AG09309 (cell line): Measurements from ENCODE around the gene SAMD1.

Experiments
- DNase-seq: peaks from one replicate; pipeline ENCODE4 v3.0.0-alpha.2; 2010; ENCODE audit warnings: low read depth
- H3K4me3 ChIP-seq: 2 replicates; pipeline ENCODE4 v1.5.1; 2011; ENCODE audit warnings: mild to moderate bottlenecking, low read depth, low read length, moderate library complexity; ENCODE audit not compliant: control insufficient read depth
- TF ChIP-seq, protein P1 (sequence below): IDR thresholded peaks from 2 replicates; pipeline ENCODE4 v1.5.1; 2011; ENCODE audit warnings: mild to moderate bottlenecking, low read depth, low read length, inconsistent platforms; ENCODE audit not compliant: insufficient read depth, control insufficient read depth; ENCODE audit errors: missing control alignments

The SAMD1 gene

DNA sequence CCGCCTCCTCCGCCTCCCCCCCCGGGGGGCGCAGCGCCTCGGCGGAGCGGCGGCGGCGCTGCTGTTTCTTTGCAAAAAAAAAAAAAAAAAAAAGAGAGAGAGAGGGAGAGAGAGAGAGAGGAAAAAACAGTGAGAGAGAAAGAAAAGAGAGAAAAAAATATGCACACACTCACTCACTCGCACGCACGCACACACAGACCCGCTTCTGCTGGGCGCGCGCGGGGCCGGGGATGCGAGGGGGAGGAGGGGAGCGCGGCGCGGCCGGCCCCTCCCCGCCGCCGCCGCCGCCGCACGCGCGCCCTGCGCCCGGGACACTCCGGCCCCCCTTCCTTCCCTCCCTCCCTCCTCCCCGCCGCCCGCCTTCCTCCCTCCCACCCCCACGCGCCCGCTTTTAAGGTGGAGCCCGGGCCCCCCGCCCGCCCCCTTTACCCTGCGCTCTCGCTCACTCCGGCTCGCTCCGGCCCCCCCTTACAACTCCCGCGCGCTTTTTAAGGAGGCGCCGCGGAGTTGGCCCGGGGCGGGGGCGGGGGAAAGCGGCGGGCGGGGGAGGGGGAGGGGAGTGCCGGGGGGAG lies at the start of gene SAMD1:
SAMD1 (minus strand) TSS at position 243 of the 572 bp plus-strand sequence.
- peak; percentile 45 for DNase-seq
- peak within 1 kb of the TSS; percentile 78 for H3K4me3 ChIP-seq
- TF ChIP-seq, protein P1, sequence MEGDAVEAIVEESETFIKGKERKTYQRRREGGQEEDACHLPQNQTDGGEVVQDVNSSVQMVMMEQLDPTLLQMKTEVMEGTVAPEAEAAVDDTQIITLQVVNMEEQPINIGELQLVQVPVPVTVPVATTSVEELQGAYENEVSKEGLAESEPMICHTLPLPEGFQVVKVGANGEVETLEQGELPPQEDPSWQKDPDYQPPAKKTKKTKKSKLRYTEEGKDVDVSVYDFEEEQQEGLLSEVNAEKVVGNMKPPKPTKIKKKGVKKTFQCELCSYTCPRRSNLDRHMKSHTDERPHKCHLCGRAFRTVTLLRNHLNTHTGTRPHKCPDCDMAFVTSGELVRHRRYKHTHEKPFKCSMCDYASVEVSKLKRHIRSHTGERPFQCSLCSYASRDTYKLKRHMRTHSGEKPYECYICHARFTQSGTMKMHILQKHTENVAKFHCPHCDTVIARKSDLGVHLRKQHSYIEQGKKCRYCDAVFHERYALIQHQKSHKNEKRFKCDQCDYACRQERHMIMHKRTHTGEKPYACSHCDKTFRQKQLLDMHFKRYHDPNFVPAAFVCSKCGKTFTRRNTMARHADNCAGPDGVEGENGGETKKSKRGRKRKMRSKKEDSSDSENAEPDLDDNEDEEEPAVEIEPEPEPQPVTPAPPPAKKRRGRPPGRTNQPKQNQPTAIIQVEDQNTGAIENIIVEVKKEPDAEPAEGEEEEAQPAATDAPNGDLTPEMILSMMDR, result no peak

DNA sequence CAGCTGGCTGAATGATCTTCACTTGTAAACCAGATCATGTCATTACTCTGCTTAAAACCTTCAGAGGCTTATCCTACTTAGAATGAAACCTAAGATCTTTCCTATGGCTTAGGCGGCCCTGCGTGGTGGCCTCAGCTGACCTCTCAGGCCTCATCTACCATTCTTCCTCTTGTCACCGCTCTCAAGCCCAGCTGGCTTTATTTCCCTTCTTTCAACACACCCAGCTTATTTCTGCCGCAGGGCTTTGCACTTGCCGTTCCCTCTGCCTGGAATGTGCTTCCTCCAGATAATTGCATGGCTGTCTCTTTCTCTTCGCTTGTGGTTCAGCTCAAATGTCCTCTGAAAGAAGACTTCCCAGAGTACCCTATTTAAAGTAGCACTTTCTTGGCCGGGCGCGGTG lies 49.4 kb upstream of the SAMD1 start:
- DNase-seq, result no peak

DNA sequence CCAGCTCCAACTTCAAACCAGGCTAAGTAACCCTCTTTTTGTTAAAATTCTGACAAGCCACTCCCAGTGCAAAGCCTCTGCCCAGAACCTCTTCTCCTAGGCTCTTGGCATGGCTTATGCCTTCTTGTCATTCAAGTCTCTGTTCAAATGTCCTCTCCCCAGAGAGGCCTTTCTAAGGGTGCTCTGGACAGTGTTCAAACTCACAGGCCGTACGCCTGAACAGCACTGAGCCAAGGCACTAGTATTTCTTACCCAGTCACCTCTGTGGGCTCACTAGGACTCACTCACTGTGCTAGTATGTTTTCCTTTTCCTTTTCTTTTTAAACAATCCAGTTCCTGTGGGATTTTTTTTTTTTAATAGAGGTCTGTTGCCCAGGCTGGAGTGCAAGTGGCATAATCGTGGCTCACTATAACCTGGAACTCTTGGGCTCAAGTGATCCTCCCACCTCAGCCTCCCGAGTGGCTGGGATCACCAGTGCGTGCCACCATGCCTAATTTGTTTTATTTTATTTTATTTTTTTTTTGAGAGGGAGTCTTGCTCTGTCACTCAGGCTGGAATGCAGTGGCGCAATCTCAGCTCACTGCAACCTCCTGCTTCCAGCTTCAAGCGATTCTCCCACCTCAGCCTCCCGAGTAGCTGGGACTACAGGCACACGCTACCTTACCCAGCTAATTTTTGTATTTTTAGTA lies 48.2 kb upstream of the SAMD1 start:
- TF ChIP-seq, protein P1, result no peak
- DNase-seq, result no peak
- H3K4me3 ChIP-seq, result no peak overlapping the region

More for the DNA sequence above, 49.4 kb upstream of the SAMD1 start:
- TF ChIP-seq, protein P1, result no peak
- no peak overlapping the region for H3K4me3 ChIP-seq

DNA sequence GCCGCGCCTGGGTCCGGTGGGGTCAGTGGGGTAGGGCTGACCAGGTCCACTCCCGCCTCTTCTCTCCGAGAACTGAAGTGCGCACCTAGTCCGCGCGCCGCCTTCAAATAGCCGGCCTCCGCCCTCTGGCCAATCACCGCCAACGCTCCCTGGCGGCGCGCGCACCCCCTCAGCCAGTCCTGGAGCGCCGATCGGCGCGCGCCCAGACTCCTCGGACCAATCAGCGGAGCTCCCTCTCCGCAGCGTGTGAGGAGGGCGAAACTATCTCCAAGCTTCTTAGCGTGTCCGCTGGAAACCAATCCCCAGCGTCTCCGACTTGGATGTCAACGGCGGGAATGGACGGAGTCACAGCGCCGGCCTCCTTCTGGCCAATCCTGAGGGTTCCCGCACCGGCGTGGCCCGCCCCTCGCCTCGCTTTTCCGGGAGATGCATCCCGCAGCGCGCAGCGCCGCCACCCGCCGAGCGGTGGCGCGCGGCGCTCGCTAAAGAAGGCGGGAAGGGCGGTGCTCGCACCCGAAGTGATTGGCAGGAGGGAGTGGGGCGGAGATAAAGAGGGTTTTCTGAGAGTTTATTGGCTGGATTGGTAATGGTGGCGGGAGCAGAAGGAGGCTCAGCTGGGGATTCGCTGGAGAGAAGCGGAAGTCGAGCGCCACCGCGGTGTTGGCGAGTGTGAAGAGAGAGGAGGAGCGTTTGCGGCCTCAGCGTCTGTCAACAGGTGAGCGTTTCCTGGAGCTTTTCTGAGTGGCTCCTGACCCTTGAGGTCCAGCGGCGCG lies 46.1 kb upstream of the SAMD1 start, which contains the start of gene ASF1B:
ASF1B (minus strand) TSS at position 81 of the 773 bp plus-strand sequence. CDS start 133 bp downstream, outside the sequence.
- TF ChIP-seq, protein P1, result peak; percentile 59
- peak within 1 kb of the TSS; percentile 87 for H3K4me3 ChIP-seq
- DNase-seq, result peak; percentile 100

DNA sequence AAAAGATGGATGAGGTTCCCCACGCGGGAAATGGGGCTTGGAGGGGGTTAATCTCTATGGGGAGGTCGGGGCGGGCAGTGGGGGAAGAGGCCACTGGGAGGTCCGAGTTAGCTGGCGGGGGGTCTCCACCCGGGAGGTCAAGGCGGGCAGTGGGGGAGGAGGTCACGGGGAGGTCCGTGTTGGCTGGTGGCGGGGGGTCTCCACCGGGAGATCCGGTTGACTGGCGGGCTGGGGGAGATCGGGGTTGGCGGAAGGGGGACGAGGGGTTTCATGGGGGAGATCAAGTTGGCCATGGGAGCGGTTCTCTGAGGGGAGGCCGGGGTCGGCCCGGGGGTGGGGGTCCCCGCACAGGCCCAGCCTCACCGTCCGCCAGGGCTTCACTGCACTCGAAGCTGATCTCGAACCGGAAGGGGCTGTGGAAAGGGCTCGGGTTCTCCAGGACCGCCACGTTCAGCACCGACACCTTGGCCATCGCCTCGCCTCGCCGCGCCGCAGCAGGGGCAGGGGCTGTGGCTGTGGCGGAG lies 45.5 kb upstream of the SAMD1 start:
- TF ChIP-seq, protein P1, result no peak
- H3K4me3 ChIP-seq, result peak overlapping the region; percentile 76
- no peak for DNase-seq

DNA sequence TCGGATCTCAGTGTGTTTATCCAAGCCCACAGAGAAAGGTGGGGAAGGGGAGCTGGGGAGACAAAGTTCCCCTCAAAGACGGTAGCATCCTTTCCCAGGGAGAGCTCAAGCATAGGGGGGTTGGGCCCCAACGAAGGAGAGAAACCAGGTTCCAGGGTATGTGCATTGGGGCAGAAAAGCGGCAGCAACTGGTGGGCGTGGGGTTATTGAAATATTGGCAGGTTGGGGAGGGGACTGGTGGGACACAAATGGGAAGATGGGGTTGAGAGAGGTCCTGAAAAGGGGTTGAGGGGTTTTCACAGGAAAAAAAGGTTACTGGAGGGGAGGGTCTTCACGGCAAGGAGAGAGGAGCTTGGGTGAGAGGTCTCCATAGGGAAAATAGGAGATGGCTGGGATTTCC lies 44.8 kb upstream of the SAMD1 start:
- TF ChIP-seq, protein P1, result no peak
- peak overlapping the region; percentile 76 for H3K4me3 ChIP-seq
- no peak for DNase-seq
